Epithelial cell of proximal tubule (primary cell): ENCODE data around the gene PDE1C. TPM values are rescaled to one million over a fixed set of nuclear protein-coding genes. Genes with fewer than 3 reads are reported as not detected.

Experiments used
- DNase-seq: peaks from one replicate; pipeline ENCODE4 v3.0.0-alpha.2; 2011; ENCODE audit warnings: low read depth
- H3K4me3 ChIP-seq: 2 replicates; pipeline ENCODE4 v1.5.1; 2011; ENCODE audit warnings: low read depth, mild to moderate bottlenecking, low read length
- total RNA-seq: library from RNA; depleted of rRNA; stranded (reverse); fragments of >200 nt; gene quantifications from 2 replicates; pipeline ENCODE4 v1.2.3, GENCODE V29; 2015
- TF ChIP-seq, protein P1 (sequence below): conservative IDR thresholded peaks from 2 replicates; pipeline ENCODE4 v1.5.1; 2012; ENCODE audit warnings: low read depth, mild to moderate bottlenecking, low read length

PDE1C gene
- total RNA-seq, 1 donor from 2014 or later = 5.9 TPM

DNA sequence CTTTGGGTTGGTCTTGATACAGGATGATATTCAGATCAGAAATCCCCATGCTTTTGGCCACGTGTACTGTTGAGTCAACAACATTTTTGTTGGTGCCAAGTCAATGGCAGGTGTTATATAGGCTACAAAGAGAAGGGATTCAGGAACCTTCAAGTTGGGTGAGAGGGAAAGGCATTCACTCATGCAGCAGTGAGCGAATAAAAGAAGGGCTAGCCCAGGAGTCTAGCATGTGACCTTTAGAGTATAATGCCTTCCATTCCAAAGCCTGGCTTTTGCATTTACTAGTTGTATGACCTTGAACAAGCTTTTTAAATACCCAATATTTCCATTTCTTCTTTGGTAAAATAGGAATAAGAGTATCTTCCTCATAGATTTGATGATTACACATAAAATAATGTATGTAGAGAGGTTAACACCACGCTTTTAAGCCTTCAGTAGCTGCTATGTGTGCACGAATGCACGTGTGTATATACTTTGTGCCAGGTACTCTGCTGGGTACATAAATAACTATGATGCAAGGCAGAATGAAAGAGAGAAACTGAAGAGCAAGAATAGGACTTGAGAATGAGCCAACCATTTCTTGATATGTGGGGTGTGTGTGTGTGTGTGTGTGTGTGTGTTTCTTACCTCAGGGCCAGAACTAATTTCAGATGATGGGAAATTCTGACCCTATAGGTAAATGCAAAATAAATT lies 163.6 kb downstream of the PDE1C start:
- no peak for DNase-seq
- no peak overlapping the region for H3K4me3 ChIP-seq
- TF ChIP-seq, protein P1, sequence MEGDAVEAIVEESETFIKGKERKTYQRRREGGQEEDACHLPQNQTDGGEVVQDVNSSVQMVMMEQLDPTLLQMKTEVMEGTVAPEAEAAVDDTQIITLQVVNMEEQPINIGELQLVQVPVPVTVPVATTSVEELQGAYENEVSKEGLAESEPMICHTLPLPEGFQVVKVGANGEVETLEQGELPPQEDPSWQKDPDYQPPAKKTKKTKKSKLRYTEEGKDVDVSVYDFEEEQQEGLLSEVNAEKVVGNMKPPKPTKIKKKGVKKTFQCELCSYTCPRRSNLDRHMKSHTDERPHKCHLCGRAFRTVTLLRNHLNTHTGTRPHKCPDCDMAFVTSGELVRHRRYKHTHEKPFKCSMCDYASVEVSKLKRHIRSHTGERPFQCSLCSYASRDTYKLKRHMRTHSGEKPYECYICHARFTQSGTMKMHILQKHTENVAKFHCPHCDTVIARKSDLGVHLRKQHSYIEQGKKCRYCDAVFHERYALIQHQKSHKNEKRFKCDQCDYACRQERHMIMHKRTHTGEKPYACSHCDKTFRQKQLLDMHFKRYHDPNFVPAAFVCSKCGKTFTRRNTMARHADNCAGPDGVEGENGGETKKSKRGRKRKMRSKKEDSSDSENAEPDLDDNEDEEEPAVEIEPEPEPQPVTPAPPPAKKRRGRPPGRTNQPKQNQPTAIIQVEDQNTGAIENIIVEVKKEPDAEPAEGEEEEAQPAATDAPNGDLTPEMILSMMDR = no peak

DNA sequence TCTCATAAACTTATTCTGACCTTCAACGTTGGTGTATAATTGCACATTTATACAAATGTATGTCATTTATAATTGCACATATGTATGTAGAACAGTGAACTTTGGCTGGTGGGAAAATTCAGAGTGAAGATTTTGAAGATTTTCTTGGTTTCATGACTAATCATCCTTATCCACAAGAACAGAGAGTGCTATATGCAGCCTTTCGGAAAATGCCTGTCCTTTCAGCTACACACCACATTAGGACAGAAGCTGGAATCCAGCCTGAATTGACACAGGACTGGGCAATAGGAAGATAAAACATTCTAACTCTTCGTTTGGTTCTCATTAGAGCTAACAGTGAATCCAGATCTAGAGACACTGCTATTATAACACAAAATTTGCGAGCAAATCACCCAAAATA lies 166.2 kb downstream of the PDE1C start:
- no peak for DNase-seq

DNA sequence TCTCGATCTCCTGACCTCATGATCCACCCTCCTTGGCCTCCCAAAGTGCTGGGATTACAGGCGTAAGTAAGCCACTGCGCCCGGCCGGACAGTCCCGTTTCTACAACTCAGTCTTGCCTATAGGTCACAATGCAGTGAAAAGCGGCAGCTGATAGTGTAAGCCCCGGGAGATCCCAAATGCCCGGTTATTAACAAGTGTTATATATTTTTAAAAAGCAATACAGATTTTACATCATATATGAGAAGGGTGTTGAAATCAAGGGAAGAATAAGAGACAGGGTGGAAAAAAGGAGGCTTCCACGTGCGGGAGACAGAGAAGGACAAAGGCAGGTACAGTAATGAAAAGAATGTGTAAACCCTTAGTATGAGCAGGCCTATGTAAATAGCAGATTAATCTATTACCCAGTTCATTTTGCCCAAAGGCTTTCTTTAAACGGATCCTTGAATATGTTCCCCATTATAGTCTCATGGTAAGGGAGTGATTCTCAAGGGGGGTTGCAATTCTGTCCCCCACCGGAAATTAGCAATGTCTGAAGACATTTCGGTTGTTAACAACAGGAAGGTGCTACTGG lies 170.8 kb downstream of the PDE1C start:
- no peak for DNase-seq
- TF ChIP-seq, protein P1 = no peak
- no peak overlapping the region for H3K4me3 ChIP-seq

More for the DNA sequence above, 166.2 kb downstream of the PDE1C start:
- TF ChIP-seq, protein P1 = no peak
- no peak overlapping the region for H3K4me3 ChIP-seq

DNA sequence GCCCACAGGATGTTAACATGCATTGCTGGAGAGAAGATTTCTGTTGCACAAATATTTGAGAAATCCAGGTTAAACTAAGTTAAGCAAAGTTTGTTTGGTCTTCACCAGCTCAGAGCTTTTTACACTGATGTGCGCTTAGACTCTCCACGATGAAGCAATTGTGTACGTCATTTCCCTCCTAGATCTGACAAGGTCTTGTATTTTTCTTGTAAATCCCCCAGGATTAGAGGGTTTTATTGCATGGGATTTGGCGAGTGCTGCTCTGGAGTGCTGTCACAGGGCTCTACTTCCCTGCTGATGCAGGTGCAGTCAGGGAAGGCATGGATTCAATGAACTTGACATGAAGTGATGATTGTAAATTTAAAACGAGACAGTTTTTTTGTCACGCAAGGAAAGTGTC lies 173.3 kb downstream of the PDE1C start:
- DNase-seq = no peak

DNA sequence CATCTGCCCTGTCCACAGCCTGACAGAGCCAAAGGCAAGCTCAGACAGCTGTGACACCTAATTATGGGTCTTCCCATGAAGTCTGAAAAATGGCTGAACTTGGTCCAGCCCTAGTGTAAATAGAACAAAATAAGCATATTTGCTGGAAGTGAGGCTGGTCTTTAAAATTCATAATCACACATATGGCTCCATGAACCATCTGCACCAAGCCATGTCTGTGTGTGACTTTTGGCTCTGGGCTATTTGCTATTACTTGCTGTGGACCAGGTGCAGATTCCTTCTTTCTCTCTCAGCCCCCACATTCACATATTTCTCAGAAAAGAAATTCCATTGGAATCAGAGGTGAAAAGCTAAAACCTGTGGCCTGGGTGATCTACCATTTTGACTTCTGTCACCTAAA lies 175.9 kb downstream of the PDE1C start:
- no peak for DNase-seq
- TF ChIP-seq, protein P1 = no peak
- no peak overlapping the region for H3K4me3 ChIP-seq

More for the DNA sequence above, 173.3 kb downstream of the PDE1C start:
- no peak overlapping the region for H3K4me3 ChIP-seq
- TF ChIP-seq, protein P1 = no peak

DNA sequence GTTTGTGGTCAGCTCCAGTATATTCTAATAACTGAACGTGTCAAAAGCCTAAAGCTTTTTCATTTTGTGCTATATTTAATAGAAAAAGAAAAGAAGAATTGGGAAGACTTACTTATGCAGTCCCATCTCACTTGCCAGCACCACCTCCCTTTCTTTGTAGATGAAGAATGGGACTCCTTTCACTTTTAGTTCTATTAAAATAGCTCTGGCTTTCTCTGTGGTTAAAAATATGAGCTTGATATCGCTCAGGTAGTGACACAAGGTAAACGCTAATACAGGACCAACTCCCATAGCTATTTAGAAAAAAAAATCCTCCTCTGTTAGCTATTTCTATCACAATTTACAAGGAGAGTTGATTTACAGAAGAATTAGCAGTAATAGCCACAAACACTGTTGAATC lies 176.8 kb downstream of the PDE1C start:
- H3K4me3 ChIP-seq = no peak overlapping the region
- TF ChIP-seq, protein P1 = no peak
- no peak for DNase-seq
